HG03039 (cell line): ENCODE data around the gene L1CAM.

Experiments used
- ATAC-seq: cut with Tn5 transposase; IDR thresholded peaks from one replicate; pipeline ENCODE4 v1.9.1; 2021; ENCODE audit warnings: mild to moderate bottlenecking, moderate library complexity; ENCODE audit not compliant: unreplicated experiment

The L1CAM gene

DNA sequence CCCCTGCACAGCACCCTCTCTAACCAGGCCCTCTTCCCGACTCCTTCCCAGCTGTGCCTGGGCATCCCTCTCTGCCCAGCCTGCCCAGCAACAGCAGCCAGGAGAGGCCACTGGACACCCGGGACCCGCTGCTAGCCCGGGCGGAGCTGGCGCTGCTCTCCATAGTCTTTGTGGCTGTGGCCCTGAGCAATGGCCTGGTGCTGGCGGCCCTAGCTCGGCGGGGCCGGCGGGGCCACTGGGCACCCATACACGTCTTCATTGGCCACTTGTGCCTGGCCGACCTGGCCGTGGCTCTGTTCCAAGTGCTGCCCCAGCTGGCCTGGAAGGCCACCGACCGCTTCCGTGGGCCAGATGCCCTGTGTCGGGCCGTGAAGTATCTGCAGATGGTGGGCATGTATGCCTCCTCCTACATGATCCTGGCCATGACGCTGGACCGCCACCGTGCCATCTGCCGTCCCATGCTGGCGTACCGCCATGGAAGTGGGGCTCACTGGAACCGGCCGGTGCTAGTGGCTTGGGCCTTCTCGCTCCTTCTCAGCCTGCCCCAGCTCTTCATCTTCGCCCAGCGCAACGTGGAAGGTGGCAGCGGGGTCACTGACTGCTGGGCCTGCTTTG, 19.6 kb upstream of the L1CAM start:
- ATAC-seq: no peak

GRCh38 chrX:153903991-153904957, 18.3 kb upstream of the L1CAM start, which contains the start of gene AVPR2:
Gene AVPR2 (plus strand): TSS chrX:153904673. CDS start chrX:153905146, 473 bp downstream.
- no peak for ATAC-seq

GRCh38 chrX:153903238-153903980, 17.4 kb upstream of the L1CAM start:
- ATAC-seq: no peak

GRCh38 chrX:153902385-153902784, 16.4 kb upstream of the L1CAM start:
- ATAC-seq: no peak

GRCh38 chrX:153901753-153902140, 15.8 kb upstream of the L1CAM start:
- ATAC-seq: no peak

DNA sequence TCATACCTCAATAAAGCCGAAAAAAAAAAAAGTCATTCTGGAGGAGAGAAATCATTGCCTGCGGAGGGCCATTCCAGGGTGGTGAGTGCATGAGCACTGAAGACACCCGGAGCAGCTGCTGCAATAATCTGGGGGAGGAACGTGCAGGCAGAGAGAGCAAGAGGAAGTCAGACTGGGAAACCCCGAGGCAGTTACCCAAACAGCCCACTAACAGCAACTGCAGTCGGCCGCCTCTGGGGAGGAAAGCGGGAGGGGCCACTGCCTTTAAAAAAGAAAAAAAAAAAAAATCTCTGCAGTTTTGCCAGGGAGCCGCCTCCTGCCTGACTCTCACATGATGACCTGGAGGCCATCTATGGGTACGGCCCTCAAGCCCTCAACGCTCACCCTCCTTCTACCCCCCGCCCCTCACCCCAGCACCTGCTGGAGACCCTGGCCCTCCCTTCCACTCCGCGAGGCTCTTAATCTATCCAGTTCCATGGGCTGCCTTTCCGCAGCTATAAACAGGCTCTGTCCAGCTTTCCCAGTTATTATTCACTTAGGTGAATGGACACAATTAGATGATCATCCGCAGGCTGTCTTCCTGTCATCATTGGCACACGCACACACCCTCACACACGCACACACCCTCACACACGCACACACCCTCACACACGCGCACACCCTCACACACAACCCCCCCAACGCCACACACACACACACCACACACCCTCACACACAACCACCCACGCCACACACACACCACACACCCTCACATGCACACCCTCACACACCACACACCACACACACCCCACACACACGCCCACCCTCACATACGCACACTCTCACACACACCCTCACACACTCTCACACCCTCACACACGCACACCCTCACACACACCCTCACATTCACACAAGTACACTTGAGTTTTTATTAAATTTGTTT, 15.1 kb upstream of the L1CAM start:
- ATAC-seq: no peak

DNA sequence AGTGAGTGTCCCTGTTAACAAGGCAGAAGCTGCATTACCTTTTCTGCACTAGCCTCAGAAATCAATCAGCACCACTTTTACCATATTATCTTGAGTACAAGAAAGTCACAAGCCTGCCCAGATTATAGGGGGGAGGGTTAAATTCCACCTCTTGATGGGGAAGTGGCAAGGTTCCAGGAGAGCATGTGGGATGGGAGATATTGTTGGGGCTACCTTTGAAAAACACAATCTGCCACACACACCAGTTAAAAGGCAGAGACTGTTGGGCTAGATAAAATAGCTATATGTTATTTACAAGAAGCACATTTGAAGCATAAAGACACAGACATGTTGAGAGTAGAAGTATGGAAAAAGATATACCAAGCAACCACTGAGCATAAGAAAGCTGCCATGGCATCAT, 11.9 kb upstream of the L1CAM start:
- no peak for ATAC-seq

- ATAC-seq: no peak
These were observed 3.1 kb upstream of the L1CAM start for GRCh38 chrX:153889123-153889522.

DNA sequence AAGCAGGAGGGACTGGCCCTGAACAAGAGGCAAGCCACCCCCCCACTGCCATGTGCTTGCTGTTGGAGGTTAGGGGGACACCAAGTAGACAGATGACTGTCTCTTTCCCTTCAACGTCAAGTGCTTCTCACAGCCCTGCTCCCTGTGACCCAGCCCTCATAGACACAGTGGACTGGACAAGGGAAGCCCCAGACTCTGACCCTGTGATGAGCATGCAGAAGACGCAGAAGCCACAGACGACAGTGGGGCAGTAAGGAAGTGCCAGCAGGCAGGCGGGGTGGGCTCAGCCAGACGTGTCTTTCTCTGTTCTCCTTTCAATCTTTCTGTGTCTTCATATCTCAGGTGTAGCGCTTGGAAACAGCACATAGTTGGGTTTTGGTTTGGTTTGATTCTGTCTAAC, 2.4 kb upstream of the L1CAM start:
- no peak for ATAC-seq

GRCh38 chrX:153887385-153887784, 1.4 kb upstream of the L1CAM start:
- ATAC-seq: no peak

- no peak for ATAC-seq
These were observed 942 bp upstream of the L1CAM start for GRCh38 chrX:153886915-153887314.

DNA sequence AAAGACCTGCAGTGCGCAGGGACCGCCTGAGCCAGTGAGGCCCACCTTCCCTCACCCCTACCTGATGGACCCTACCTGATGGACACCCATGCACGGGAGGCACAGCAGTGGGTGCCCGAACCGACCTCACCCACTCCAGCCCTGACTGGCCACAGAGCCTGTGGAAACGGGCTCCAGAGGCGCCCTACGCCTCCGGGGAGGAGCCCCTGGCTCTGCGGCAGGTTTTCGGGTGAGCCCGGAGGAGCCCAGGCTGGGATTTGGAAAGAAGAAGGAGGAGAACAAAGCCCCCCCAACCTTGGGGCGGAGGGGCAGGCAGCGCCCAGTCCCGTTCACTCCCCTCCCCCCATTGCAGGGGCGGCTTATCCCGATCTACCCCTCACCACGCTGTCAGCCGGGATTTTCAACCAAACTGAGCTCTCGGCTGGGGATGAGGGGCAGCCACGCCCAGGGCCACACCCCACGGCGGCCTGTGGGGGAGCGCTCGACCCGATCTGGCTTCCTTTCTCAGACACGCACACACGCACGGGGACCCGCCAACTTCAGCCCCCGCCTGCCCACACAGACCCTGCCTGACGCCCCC, 675 bp downstream of the L1CAM start:
- ATAC-seq: no peak

DNA sequence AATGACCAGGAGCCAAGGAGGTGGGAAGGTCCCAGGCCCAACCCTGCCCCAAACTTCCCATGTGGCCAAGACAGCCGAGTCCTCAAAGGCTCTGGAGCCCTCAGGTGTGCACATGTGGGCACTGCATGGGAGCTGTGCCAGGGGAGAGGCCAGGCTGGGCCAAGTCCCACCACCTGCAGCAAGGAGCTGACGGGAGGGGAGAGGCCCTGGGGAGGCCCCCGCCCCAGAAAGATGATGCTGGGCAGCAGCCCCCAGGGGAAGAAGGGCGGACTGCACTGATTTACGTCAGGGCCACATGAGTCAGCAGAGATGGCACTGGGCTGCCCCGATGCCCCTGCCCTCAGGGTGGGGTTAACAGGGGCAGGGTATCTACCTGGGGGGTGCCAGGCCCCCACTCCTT, 1.4 kb downstream of the L1CAM start:
- ATAC-seq: no peak

- no peak for ATAC-seq
These were observed 1.8 kb downstream of the L1CAM start for GRCh38 chrX:153884136-153884535.

- ATAC-seq: no peak
These were observed 2.7 kb downstream of the L1CAM start for GRCh38 chrX:153883163-153883843.

- ATAC-seq: no peak
These were observed 3.4 kb downstream of the L1CAM start for GRCh38 chrX:153882557-153882956.

- ATAC-seq: no peak
These were observed 3.9 kb downstream of the L1CAM start for GRCh38 chrX:153882086-153882498.

GRCh38 chrX:153881281-153881680, 4.7 kb downstream of the L1CAM start:
- no peak for ATAC-seq

GRCh38 chrX:153880440-153880815, 5.5 kb downstream of the L1CAM start:
- no peak for ATAC-seq
